ENCODE data around the gene CELF5. TPM values are rescaled to one million over a fixed set of nuclear protein-coding genes. Genes with fewer than 3 reads are reported as not detected.
"Not testable (repeated sequence)": the region's sequence is repeated elsewhere in the genome, so short reads cannot be mapped to it uniquely, and the experiment has no call there.

CELF5 gene
- total and polyA plus RNA-seq, 9 donors = 1.3 to 6.4 (median 2.8) TPM

DNA sequence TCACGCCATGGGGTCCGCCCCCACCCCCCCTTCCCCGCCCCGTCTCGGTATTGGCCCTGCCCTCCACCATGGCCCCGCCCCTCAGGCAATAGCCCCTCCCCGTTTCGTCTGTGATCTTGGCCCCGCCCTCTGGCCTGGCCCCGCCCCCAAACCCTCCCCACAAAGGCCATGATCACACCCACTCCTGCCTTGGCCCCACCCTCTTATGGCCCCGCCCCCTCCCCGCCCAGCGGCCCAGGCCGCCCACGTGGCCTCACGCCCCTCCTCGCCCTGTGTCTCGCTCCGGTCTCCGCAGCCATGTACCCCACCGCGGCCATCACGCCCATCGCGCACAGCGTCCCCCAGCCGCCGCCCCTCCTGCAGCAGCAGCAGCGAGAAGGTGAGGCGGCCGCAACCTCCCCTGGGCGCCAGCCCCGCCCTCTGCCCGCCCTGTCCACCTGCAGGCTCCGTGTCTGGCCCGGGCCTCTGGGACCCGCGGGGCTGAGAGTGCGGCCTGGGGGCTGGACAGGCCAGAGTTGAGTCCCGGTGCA, 61.3 kb downstream of the CELF5 start:
- intact Hi-C loops (cut with DNase I) = no loop called here
- H3K4me1 ChIP-seq (ENCODE audit: insufficient read depth) = no peaks in the 10 kb centered on the region
- WGBS, 3 donors = 1 to 3% (median 2%) methylated on average over 24 to 40 of the region's 40 CpGs
- no peaks in the 10 kb centered on the region for H3K36me3 ChIP-seq
- peak overlapping the region; percentile 40 for H3K4me3 ChIP-seq
- no peaks in the 10 kb centered on the region for H3K9me3 ChIP-seq
- peak in 1 of 5 donors; percentile 95 for DNase-seq
- TF ChIP-seq, protein P1, sequence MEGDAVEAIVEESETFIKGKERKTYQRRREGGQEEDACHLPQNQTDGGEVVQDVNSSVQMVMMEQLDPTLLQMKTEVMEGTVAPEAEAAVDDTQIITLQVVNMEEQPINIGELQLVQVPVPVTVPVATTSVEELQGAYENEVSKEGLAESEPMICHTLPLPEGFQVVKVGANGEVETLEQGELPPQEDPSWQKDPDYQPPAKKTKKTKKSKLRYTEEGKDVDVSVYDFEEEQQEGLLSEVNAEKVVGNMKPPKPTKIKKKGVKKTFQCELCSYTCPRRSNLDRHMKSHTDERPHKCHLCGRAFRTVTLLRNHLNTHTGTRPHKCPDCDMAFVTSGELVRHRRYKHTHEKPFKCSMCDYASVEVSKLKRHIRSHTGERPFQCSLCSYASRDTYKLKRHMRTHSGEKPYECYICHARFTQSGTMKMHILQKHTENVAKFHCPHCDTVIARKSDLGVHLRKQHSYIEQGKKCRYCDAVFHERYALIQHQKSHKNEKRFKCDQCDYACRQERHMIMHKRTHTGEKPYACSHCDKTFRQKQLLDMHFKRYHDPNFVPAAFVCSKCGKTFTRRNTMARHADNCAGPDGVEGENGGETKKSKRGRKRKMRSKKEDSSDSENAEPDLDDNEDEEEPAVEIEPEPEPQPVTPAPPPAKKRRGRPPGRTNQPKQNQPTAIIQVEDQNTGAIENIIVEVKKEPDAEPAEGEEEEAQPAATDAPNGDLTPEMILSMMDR (IDR thresholded peaks at IDR 0.05) = no peak
- TF ChIP-seq EP300 (IDR thresholded peaks at IDR 0.05) (no peak), POLR2A (IDR thresholded peaks at IDR 0.05) (no peak)
- peak overlapping the region in 1 of 2 donors; percentile 26 for H3K27ac ChIP-seq
- no peaks in the 10 kb centered on the region for H3K27me3 ChIP-seq

DNA sequence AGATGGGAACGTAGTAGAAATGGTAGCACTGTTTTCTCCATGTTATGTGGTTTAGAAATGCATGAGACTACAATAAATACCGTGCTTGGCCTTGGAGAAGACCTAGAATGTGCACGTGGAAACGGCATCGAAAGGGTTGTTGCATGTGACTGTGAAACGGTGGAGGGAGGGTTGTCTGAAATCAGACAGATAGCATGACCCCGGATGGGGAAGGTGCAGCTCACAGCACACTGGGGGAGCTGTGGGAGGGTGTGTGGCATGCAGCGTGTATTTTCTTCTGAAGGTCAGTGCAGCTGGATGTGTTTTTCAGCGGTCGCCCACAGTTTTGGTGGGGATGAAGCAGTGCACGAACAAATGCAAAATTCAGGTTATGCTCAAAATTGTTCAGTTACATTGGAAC, 63.4 kb downstream of the CELF5 start:
- Histone ChIP-seq H3K9me3 (no peaks in the 10 kb centered on the region), H3K4me1 (ENCODE audit: insufficient read depth) (no peaks in the 10 kb centered on the region), H3K36me3 (no peaks in the 10 kb centered on the region), H3K4me3 (no peak overlapping the region), H3K27me3 (no peaks in the 10 kb centered on the region), H3K27ac (no peak overlapping the region)
- 2 to 18% (median 4%) methylated on average over 11 of the region's 11 CpGs for WGBS, 3 donors
- intact Hi-C loops (cut with DNase I) = no loop called here
- no peak for TF ChIP-seq EP300 (IDR thresholded peaks at IDR 0.05)
- TF ChIP-seq, protein P1 (IDR thresholded peaks at IDR 0.05) = no peak
- TF ChIP-seq POLR2A (IDR thresholded peaks at IDR 0.05) = no peak
- peak in 1 of 5 donors; percentile 38 for DNase-seq

DNA sequence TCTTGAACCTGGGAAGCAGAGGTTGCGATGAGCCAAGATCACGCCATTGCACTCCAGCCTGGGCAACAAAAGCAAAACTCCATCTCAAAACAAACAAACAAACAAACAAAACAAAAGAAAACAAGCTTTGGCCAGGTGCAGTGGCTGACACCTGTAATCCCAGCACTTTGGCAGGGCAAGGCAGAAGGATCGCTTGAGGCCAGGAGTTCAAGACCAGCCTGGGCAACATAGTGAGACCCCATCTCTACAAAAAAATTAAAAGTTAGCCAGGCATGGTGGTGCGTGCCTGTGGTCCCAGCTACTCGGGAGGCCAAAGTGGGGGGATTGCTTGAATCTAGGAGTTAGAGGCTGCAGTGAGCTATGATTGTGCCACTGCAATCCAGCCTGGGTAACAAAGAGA, 64.0 kb downstream of the CELF5 start:
- H3K27me3 ChIP-seq; intact Hi-C loops (cut with DNase I); H3K36me3 ChIP-seq; H3K9me3 ChIP-seq; DNase-seq; H3K27ac ChIP-seq; H3K4me3 ChIP-seq; H3K4me1 ChIP-seq (ENCODE audit: insufficient read depth): not testable (repeated sequence)
- WGBS, 3 donors = 80 to 93% (median 85%) methylated on average over 5 of the region's 5 CpGs

DNA sequence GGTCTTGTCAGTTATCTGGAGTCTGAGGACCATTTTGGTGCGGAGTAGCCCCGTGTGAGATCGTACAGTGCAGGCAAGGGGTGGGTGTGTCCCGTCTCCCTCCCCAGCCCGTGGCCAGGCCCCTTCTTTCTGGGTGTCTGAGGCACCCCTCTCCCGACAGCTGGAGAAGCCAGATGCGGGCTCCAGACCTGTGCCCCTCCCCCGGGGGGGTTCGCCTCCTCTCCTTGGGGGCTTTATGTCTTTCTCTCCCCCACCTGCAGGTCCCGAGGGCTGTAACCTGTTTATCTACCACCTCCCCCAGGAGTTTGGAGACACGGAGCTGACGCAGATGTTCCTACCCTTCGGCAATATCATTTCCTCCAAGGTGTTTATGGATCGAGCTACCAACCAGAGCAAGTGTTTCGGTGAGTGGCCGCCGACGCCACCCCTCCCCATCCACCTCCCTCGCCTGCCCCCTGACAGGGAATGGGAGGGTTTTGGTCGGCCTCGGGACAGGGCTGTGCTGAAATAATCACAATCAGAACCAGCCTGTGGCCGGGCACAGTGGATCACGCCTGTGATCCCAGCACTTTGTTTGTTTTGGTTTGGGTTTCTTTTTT, 65.6 kb downstream of the CELF5 start:
- Histone ChIP-seq H3K9me3 (no peaks in the 10 kb centered on the region), H3K36me3 (no peaks in the 10 kb centered on the region), H3K27ac (no peak overlapping the region), H3K4me3 (no peak overlapping the region), H3K27me3 (no peaks in the 10 kb centered on the region), H3K4me1 (ENCODE audit: insufficient read depth) (no peaks in the 10 kb centered on the region)
- TF ChIP-seq POLR2A (IDR thresholded peaks at IDR 0.05) = no peak
- TF ChIP-seq, protein P1 (IDR thresholded peaks at IDR 0.05) = no peak
- no peak for TF ChIP-seq EP300 (IDR thresholded peaks at IDR 0.05)
- DNase-seq = no peak
- WGBS, 3 donors = 7 to 14% (median 14%) methylated on average over 23 of the region's 23 CpGs
- intact Hi-C loops (cut with DNase I) = no loop called here

DNA sequence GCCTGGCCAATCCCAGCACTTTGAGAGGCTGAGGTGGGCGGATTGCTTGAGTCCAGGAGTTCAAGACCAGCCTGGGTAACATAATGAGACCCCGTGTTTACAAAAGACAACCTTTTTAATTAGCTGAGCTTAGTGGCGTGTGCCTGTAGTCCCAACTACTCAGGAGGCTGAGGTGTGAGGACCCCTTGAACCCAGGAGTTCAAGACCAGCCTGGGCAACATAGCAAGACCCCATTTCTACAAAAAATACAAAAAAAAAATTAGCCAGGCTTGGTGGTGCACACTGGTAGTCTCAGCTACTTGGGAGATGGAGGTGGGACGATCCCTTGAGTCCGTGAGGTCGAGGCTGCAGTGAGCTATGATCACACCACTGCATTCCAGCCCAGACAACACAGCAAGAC, 66.4 kb downstream of the CELF5 start:
- H3K27me3 ChIP-seq; intact Hi-C loops (cut with DNase I): not testable (repeated sequence)

More for the DNA sequence above, 66.4 kb downstream of the CELF5 start:
- not testable (repeated sequence) for H3K27ac ChIP-seq; H3K4me1 ChIP-seq (ENCODE audit: insufficient read depth); H3K36me3 ChIP-seq; DNase-seq; H3K4me3 ChIP-seq; H3K9me3 ChIP-seq
- 90 to 94% (median 91%) methylated on average over 6 of the region's 6 CpGs for WGBS, 3 donors

Data from ovary (tissue), 9 donors.